Muscle layer of colon (tissue), 2 donors: ENCODE measurements around the gene SYTL3.
"Not testable (repeated sequence)": the region's sequence is repeated elsewhere in the genome, so short reads cannot be mapped to it uniquely, and the experiment has no call there.

Source experiments
- H3K27ac ChIP-seq: one replicate; pipeline ENCODE4 v1.7.0; 2013; ENCODE audit warnings: low read depth, mild to moderate bottlenecking, low read length, moderate library complexity
- H3K27me3 ChIP-seq, 2 donors: one replicate each; pipeline ENCODE4 v1.7.0; 2013; ENCODE audit warnings: low read length in 2 of 2, mild to moderate bottlenecking in 2 of 2; ENCODE audit not compliant: insufficient read depth in 2 of 2, control insufficient read depth in 1 of 2
- H3K36me3 ChIP-seq: one replicate; pipeline ENCODE4 v1.7.0; 2013; ENCODE audit warnings: mild to moderate bottlenecking, low read length; ENCODE audit not compliant: insufficient read depth
- H3K4me1 ChIP-seq: one replicate; pipeline ENCODE4 v1.7.0; 2013; ENCODE audit warnings: mild to moderate bottlenecking, low read length; ENCODE audit not compliant: insufficient read depth
- H3K4me3 ChIP-seq, 2 donors: one replicate each; pipeline ENCODE4 v1.7.0; 2013; ENCODE audit warnings: low read length in 2 of 2, low read depth in 1 of 2, mild to moderate bottlenecking in 1 of 2, moderate library complexity in 1 of 2
- H3K9ac ChIP-seq: one replicate; pipeline ENCODE4 v1.7.0; 2013; ENCODE audit warnings: low read length
- H3K9me3 ChIP-seq: one replicate; pipeline ENCODE4 v1.7.0; 2013; ENCODE audit warnings: mild to moderate bottlenecking, low read length
- donor health status: abdominal sarcoma.
- donor health status: Adenocarcinoma of cecum.

SYTL3 gene

DNA sequence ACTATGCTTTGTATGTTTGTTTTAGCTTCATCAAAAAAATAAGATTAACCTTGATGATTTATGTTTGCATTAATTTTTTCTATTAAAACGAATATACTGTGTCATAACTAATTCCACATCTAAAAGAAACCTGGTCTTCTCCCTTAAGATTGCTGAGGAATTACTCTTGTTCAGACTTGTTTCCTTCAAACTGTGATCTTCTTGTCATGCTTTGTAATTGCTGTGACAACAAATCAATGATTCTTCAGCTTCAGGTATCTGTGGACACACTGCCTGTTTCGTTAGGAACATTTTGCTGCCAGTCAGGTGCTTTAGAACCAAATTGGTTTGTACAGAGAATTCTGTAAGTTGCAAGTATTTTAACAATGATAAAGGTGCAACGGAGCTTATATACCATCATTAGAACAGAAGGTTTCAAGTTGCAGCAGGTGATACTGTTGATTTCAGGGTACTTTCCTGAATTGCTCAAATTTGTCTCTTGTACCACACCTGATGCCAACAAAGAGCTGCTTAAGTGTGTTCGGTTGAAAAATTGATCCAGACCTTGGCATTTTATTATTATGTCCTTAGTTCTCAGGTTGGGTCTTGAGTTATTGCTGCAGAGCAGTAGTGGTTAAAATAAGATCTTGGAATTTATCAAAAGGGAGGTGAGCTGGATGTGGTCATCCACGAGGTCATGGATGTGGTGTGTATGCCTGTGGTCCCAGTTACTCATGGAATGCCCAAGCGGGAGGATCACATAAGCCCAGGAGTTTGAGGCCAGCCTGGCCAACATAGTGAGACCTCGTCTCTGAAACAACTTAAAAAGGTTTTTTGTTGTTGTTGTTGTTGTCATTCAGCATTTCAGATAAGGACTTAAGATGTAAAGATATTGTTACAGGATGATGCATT is 19.5 kb downstream of the SYTL3 start:
- no peak overlapping the region for H3K4me3 ChIP-seq
- H3K27me3 ChIP-seq, result no peaks in the 10 kb centered on the region
- peaks cover 6% of the 10 kb centered on the region for H3K4me1 ChIP-seq
- H3K9me3 ChIP-seq, result no peaks in the 10 kb centered on the region
- no peak overlapping the region for H3K9ac ChIP-seq
- H3K36me3 ChIP-seq, result no peaks in the 10 kb centered on the region
- no peak overlapping the region for H3K27ac ChIP-seq

DNA sequence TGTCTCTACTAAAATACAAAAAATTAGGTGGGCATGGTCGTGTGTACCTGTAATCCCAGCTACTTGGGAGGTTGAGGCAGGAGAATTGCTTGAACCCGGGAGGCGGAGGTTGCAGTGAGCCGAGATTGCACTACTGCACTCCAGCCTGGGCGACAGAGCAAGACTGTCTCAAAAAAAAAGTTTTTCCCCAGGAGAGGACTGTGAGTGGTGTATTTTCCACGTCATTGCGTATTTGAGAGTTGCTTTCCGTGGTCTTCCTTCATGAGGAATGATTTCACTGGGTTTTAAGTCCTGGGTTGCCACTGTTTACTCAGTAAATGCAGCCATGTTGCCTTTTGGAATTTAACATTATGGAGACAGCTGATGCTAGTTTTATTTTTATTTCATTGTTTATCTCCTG is 22.3 kb downstream of the SYTL3 start:
- not testable (repeated sequence) for H3K4me1 ChIP-seq, H3K36me3 ChIP-seq, H3K27me3 ChIP-seq, H3K9me3 ChIP-seq, H3K9ac ChIP-seq, H3K27ac ChIP-seq, H3K4me3 ChIP-seq

DNA sequence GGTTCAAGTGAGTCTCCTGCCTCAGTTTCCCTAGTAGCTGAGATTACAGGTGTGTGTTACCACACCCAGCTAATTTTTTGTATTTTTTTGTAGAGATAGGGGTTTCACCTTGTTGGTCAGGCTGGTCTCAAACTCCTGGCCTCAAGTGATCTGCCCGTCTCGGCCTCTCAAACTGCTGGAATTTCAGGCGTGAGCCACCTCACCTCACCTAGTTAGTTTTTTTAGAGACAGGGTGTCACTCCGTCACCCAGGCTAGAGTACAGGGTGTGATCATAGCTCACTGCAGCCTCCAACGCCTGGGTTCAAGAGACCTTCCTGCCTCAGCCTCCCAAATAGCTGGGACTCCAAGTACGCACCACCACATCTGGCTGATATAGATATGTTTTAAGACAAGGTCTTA is 22.9 kb downstream of the SYTL3 start:
- no peaks in the 10 kb centered on the region for H3K36me3 ChIP-seq
- no peaks in the 10 kb centered on the region for H3K27me3 ChIP-seq
- no peak overlapping the region for H3K9ac ChIP-seq
- no peaks in the 10 kb centered on the region for H3K9me3 ChIP-seq
- H3K27ac ChIP-seq, result no peak overlapping the region
- H3K4me3 ChIP-seq, result no peak overlapping the region
- peaks cover 2% of the 10 kb centered on the region for H3K4me1 ChIP-seq

DNA sequence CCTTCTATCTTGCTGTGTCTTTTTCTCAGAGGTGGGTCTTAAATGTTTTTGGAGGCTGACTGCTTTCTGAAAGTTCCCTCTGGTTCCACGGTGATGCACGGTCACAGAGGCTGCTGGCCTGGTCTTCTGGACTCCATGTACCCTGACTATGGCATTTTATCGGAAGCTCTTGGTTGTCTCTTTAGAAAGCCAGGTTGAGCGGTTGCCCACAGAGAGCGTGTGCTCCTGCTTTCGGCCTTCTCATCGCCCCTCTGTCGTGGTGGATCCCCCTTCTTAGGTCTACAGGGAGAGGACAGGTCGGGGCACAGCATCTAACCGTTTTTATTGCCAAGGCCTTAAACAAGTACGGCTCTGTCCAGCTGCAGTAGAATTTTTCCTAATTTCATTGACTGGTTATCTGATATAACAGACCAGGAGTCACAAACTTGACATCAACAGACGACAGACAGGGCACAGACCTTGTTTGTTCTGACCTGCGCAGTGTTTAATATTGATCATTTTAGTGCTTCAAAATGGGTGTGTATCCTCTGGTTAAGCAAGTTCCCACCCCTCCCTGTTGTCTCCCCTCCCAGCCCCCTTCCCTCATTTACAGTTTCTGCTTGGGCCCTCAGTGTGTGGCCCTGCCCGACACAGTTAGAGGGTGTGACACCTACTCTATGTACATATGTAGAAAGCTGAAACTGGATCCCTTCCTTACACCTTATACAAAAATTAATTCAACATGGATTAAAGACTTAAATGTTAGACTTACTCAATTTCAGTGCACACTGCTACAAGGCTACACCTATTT is 24.7 kb downstream of the SYTL3 start:
- no peak overlapping the region for H3K27ac ChIP-seq

DNA sequence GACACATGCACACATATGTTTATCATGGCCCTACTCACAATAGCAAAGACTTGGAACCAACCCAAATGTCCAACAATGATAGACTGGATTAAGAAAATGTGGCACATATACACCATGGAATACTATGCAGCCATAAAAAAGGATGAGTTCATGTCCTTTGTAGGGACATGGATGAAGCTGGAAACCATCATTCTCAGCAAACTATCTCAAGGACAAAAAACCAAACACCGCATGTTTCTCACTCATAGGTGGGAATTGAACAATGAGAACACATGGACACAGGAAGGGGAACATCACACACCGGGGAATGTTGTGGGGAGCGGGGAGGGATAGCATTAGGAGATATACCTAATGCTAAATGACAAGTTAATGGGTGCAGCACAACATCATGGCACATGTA is 27.2 kb downstream of the SYTL3 start:
- not testable (repeated sequence) for H3K9me3 ChIP-seq, H3K27ac ChIP-seq

More for the DNA sequence above, 24.7 kb downstream of the SYTL3 start:
- Histone ChIP-seq H3K9ac (no peak overlapping the region), H3K4me3 (no peak overlapping the region), H3K4me1 (no peaks in the 10 kb centered on the region), H3K27me3 (no peaks in the 10 kb centered on the region), H3K9me3 (no peaks in the 10 kb centered on the region), H3K36me3 (no peaks in the 10 kb centered on the region)

DNA sequence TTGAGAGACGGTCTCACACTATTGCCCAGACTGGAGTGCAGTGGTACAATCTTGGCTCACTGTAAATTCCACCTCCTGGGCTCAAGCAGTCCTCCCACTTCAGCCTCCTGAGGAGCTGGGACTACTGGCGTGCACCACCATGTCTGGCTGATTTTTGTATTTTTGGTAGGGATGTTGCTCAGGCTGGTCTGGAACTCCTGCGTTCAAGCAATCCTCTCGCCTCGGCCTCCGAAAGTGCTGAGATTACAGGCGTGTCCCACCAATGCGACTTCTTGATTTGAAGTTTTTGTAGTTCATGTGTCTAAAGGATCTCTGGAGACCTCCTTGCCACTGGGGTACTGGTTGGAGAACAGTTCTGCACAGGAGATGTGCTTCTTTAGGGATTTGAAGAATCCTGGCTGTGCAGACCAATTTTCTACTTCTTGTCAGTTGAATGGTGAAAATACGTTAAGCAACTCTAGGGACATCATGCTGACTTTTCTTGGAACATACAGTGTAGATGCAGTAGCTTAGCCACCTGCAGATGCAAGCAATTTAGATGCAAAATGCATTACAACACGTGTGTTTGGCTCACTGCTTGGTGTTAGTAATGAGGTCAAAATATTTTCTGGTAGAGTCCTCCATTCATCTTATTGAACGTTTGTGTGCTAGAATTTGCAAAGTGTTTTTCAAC is 28.2 kb downstream of the SYTL3 start:
- no peak overlapping the region for H3K27ac ChIP-seq
- H3K9ac ChIP-seq, result no peak overlapping the region
- H3K9me3 ChIP-seq, result no peaks in the 10 kb centered on the region
- no peaks in the 10 kb centered on the region for H3K4me1 ChIP-seq
- no peaks in the 10 kb centered on the region for H3K27me3 ChIP-seq
- no peak overlapping the region for H3K4me3 ChIP-seq
- no peaks in the 10 kb centered on the region for H3K36me3 ChIP-seq

More for the DNA sequence above, 27.2 kb downstream of the SYTL3 start:
- not testable (repeated sequence) for H3K36me3 ChIP-seq, H3K4me3 ChIP-seq, H3K9ac ChIP-seq, H3K4me1 ChIP-seq, H3K27me3 ChIP-seq

DNA sequence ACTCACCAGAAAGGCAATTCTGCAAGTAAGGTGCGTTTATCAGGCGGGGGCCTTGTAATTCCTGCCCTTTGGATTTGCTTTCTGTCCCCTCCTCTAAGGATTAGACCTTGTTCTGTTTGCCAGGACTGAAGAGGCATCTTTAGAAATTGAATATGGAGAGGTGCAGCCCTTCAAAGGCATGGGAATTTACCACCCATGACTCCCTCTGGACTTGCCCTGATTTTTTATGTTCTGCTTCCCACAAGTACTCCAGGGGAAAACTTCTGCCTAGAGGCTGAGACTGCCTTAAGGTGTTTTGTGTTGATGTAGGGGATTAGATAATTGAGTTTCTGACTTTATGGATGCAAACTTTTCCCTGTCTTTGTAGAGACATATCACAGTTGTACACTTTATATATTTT is 30.2 kb downstream of the SYTL3 start:
- Histone ChIP-seq H3K36me3 (no peaks in the 10 kb centered on the region), H3K27ac (no peak overlapping the region)

DNA sequence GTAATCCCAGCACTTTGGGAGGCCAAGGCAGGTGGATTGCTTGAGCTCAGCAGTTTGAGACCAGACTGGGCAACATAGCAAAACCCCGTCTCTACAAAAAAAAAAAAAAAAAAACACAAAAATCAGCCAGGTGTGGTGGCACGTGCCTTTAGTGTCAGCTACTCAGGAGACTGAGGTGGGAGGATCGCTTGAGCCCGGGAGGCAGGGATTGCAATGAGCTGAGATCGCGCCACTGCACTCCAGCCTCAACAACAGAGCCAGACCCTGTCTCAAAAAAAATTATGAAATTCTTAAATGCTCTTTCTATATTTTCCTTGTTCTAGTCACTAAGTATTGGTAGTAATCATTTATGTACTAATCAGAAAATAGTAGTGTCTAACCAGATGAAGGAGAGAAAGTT is 30.6 kb downstream of the SYTL3 start:
- H3K4me3 ChIP-seq, result no peak overlapping the region
- H3K36me3 ChIP-seq, result no peaks in the 10 kb centered on the region
- no peak overlapping the region for H3K27ac ChIP-seq
- no peak overlapping the region for H3K9ac ChIP-seq
- no peaks in the 10 kb centered on the region for H3K27me3 ChIP-seq
- H3K9me3 ChIP-seq, result no peaks in the 10 kb centered on the region
- peaks cover 4% of the 10 kb centered on the region for H3K4me1 ChIP-seq

More for the DNA sequence above, 30.2 kb downstream of the SYTL3 start:
- Histone ChIP-seq H3K9ac (no peak overlapping the region), H3K27me3 (no peaks in the 10 kb centered on the region), H3K4me3 (no peak overlapping the region), H3K4me1 (peaks cover 4% of the 10 kb centered on the region), H3K9me3 (no peaks in the 10 kb centered on the region)

DNA sequence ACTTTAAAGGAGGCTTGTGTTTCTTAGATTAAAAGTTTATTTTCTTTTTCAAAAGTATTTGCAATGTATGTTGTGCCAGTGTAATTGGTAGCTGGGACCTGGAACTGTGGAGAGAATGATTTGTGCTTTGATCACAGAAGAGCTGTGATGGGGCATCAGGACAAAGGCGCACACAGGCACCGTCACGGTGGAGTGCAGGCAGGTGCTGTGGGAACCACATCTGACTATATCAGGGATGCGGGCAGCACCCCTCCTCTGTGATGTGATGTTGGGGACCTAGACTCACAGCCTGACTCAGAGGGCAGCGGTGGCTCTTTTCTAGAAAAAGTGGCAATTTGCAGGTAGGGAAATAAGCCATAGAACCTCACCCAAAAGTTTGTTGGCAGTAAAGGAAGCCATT is 34.5 kb downstream of the SYTL3 start:
- H3K27ac ChIP-seq, result no peak overlapping the region

DNA sequence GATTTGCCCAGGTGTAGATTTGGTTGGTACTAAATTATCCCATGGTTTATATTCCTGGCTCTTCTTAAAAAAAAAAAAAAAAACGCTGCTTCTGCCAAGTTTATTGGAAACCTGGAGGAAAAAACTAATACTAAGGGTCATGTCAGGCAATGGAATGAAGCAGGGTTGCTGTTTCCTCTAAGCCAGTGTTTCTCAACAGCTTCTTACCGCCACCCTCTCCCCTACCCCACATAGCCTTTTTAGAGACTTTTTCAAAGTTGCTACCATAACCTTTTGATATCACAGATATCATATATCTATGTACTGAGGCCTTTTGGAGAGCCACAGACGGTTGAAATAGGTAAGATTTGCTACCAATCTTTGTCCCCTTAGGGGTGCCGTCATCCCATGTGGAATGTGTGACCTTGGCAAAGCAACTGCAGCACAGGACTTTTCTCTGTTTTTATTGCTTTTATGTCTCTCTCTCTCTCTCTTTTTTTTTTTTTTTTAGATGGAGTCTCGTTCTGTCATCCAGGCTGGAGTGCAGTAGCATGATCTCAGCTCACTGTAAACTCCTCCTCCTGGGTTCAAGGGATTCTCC is 35.0 kb downstream of the SYTL3 start:
- Histone ChIP-seq H3K4me1 (peaks cover 4% of the 10 kb centered on the region), H3K9ac (no peak overlapping the region), H3K27ac (no peak overlapping the region), H3K4me3 (no peak overlapping the region), H3K9me3 (no peaks in the 10 kb centered on the region), H3K27me3 (no peaks in the 10 kb centered on the region), H3K36me3 (no peaks in the 10 kb centered on the region)

More for the DNA sequence above, 34.5 kb downstream of the SYTL3 start:
- no peak overlapping the region for H3K9ac ChIP-seq
- no peak overlapping the region for H3K4me3 ChIP-seq
- no peaks in the 10 kb centered on the region for H3K9me3 ChIP-seq
- no peaks in the 10 kb centered on the region for H3K27me3 ChIP-seq
- H3K4me1 ChIP-seq, result peaks cover 4% of the 10 kb centered on the region
- no peaks in the 10 kb centered on the region for H3K36me3 ChIP-seq

DNA sequence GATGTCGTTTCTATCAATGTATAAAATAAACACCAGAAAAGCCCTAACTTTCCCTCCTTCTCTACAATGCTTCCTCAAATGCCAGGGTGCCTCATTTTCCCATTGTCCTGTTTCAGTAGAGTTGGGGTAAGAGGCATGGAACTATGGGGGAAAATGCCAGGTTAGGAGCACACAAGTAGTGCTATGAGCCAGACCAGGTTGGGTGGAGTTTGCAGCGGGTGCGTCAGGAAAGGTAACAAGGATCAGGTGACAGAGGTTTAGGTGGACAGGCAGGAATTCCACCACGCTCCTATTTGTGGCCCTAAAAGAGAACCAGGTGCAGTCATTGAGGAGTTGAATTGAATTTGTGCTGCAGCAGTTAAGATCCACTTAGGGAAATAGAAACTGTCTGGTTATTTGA is 36.5 kb downstream of the SYTL3 start:
- H3K27me3 ChIP-seq, result no peaks in the 10 kb centered on the region
- H3K27ac ChIP-seq, result no peak overlapping the region
- no peak overlapping the region for H3K9ac ChIP-seq
- H3K4me3 ChIP-seq, result no peak overlapping the region
- no peaks in the 10 kb centered on the region for H3K36me3 ChIP-seq
- peaks cover 4% of the 10 kb centered on the region for H3K4me1 ChIP-seq
- no peaks in the 10 kb centered on the region for H3K9me3 ChIP-seq
